G401.6 (cell line): Measurements from ENCODE around the gene PSMD7.

Experiments
- FAIRE-seq: peaks from 2 replicates; lab custom pipeline; 2012; peaks lifted over from hg19 to GRCh38; lab: Jason Lieb, UNC

The PSMD7 gene

DNA sequence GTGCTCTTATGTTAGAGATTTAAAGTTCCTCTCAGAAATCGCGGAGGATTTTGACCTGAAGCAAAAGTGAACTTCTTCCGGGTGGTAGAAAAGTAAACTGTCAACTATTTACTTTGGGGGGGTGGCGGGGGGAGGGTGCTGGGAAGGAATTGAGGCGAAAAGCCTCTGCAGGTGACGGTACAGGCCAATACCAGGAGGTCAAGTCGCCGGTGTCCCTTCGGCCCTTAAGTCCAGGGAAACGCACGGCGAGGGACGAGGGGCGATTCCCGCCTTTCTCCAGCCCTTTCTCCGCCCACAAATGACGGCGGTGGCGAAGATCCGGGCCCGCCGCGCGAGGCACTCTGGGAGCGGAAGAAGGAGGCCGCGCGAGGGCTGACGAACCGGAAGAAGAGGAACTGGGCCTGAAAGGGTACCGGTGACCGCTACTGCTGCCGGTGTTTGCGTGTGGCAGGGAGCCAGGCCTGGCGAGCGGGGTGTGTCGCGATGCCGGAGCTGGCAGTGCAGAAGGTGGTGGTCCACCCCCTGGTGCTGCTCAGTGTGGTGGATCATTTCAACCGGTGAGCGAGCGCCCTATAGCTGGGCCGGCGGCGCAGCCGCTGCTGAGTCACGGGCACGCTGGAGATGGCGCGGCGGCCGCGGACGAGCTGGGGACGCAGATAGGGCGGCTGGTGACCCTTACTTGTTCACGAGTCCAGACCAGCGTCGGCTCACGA lies at the start of gene PSMD7:
Gene PSMD7 (plus strand): TSS at position 383 of the 713 bp plus-strand sequence. CDS start 101 bp downstream, at position 484.
- no peak for FAIRE-seq

DNA sequence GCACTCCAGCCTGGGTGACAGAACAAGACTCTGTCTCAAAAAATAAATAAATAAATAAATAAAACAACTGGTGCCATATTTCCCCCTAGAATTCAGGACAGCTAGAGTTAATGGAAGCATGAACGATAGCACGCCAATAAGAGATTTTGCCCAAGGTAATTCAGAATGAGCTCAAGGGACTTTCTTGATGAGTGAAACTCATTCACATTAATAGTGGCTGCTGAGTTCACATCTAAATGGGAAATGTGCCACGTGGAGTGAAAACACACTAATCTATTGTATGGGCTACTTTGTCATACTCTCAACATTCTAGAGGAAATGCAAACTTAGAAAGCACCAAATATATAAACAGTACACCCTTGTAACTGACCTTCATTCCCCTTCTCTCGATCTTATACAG lies 47.4 kb upstream of the PSMD7 start:
- FAIRE-seq = no peak

DNA sequence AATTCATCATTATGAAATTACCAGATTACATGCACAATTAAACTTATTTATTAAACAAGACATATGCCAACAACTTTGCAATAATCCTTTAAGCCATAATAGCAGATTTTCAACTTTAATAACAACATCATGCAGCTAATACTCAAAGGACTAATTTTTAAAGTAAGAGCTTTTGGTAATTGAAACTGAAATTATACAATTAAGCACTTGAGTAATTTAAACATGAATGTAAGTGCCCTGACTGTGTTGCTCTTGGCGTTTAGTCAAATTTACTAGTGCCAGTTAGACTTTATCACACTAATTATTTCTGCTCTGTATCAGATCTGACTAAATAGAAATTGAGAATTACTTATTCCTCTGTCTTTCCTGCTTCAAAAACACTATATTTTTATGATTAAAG lies 46.8 kb upstream of the PSMD7 start:
- no peak for FAIRE-seq

DNA sequence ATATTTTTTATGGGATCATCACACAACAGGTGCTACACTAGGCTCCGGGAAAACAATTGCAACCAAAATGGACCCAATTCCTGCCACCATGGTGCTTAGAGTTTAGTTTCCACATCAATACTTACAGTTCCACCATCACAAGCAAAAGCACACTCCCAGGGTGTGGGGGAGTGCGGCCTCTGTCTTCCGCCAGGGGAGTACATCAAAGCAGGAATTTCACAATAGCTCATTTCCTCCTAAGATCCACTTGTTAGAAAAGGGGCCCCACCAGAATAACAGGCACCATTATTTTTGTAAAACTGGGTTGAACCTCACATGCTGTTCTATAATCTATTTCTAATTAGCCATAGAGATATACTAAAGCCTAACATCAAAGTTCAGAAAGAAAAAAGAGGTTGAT lies 44.3 kb upstream of the PSMD7 start:
- no peak for FAIRE-seq

DNA sequence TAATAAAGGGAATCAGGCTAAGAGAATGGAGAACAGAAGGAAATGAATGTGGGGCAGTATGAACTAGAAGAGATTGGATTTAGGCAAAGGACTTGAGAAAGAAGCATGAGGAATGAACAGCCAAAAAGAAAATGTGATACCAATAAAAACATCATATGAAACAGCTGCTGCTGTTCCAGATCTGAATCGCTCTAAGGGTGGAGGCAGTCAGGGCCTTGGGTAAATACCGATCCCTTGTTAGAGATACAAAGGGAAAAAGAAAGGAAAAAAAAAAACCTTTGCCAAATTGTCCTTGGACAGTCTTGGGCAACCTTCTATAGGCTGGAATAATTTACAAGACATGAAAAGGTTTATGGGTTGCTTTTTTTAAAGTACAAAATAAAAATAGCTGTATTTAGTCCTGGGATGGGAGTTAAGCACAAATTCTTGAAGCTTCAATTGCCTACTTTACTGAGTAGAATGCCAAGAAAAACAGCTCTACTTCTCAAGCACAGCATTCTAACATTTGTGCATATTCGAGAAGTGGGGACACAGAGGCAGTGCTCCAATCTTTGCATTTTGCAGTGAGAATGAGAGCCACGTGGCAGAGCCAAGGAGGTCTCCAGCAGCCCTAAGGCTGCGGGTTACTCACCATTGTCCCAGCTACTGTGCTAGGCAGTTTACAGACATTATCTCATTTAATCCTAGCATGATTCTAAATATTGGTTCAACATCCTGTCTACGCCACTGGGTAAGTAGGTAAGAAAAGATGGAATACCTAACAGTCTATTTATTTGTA lies 43.3 kb upstream of the PSMD7 start:
- no peak for FAIRE-seq

DNA sequence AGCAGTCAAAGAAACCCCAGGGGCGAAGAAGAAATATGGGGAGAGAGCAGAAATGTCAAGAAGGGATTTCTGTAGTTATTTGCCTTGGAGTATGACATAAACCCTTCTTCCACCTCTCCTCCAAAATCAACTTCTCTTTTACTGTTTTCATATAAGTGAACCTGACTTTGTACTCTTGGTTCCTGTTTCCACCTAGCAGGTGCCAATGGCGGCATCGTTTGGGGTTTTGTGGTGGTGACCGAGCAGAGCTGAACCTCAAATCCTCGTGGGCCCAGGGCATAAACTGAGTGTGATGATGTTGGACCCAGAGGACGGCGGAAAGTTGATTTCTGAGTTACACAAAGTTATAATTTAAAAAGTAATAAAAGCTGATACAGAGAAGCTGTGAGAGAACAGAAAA lies 39.6 kb upstream of the PSMD7 start:
- FAIRE-seq = no peak

DNA sequence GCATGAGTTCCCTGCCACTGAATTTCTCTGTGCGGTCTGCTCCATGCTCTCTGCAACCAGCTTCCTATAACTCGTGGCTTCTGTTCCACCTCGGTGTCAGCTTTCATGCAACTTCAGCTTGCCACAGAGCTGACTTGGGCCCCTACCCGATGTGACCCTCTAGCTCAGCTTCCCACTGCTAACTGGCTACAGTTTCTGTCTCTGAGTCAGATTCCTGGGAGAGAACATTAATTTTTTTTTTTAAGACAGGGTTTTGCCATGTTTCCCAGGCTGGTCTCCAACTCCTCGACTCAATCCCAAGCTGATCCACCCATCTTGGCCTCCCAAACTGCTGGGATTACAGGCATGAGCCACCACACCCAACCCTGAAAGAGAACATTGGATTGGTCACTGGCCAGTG lies 35.5 kb upstream of the PSMD7 start:
- FAIRE-seq = no peak

DNA sequence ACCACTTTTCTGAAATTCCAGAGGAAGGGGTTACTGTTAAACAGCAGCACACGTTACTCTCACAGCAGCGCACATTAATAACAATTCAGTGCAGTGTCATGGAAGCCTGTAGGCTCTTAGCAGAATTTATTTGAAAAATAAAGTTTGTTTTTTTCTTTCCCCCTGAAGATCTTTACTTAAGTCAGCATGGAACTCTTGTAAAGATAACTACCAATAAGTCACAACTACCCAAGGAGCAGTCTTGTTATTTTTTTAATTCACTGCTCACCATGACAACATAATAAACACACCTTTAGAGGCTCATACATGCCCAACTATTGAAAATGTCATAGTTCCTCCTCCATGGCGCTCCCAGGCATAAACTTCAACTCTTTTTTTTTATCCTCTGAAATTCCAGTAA lies 31.8 kb upstream of the PSMD7 start:
- FAIRE-seq = no peak

DNA sequence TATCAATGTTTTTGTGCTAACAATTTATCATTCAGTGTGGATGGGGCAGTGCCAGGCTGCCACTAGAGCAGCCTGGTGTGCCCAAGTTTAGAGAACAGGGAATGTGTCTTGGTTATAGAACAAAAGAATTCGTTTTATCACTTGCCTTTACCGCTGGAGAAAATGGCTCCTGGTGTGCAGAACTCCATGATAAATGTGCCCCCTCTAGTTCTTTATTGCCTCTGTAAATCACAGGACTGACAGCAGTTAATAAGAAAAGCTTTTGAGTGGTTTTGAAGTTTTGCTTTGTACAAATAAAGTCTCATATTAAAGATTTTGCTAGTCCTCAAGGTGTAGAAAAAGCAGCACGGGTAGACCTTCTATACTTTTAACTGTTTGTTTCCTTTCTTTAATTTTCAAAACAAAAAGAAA lies 28.2 kb upstream of the PSMD7 start:
- FAIRE-seq = no peak

DNA sequence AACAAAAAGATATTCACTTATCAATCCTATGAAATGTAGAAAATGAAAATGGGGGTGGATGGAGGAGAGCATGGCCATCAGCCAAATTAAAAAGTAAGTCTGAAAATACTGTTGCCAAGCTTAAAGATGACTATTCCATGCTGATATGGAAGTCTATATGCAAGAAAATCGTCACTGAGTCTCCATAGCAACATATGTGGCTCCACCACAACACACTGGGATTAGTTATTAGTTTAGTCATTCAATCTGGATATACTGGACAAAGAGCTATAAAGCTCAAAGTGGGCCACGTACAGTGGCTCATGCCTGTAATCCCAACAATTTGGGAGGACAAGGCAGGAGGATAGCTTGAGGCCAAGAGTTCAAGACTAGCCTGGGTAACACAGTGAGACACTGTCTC lies 24.7 kb upstream of the PSMD7 start:
- no peak for FAIRE-seq

DNA sequence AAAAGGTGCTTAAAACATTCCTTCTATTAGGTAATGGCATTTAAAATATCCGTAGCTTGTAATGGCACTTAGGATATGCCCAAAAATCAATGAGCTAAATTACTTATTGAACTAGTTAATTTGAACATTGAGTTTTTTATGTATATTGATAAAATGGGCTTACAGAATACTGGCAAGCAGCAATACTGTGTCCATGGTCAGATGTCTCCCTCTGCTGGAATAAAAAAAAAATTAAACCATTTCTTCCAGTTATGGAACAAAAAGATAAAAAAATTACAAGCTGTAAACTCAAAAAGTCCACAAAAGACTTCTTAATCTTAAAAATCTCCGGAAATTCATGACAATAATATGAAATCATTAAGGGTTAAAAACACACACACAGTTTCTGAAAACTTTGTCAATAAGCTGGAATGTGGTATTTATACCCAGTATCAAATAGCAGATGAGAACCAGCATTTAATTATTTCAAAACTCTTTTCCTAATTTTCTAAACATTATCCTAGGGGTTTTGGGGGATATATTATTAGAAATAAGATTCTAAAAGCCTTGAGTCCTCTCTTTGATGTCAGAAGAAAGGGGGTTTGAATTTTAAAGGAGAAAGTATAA lies 21.5 kb upstream of the PSMD7 start:
- peak; percentile 49 for FAIRE-seq

DNA sequence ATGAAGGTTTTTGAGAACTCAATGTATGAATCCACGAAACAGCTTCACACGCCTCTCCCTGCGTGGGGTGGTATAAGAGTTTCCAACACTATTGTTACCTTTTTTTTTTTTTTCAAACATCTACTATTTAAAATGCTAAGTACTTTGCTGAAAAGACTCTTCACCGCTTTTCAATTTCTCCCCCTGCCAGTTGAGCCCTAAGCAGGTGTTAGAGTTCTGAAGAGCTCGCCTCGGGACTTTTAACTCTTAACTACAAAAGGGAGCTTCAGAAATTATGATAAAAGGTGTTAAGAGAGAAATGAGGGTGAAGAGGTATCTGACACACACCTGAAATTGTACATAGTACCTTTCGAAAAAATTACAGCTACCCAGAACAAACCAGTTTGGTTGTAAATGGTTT lies 20.9 kb upstream of the PSMD7 start:
- no peak for FAIRE-seq

DNA sequence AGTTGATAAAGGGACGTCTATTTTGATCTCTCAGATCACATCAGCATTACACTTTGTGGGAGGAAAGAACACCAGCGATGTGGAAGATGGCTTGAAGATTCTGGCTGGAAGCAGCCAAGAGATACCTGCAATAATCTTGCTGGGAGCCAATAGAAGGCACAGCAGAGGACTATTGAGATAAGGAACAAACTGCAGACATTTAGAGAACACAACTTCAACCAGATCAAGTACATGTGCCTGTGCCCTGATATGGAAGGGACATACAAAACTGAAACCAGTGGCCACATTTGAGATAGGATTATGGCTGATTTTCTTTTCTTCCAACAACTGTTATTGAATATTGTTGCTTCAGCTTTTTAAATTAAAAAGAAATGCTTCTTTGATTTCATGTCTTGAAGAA lies 18.6 kb upstream of the PSMD7 start:
- FAIRE-seq = no peak

DNA sequence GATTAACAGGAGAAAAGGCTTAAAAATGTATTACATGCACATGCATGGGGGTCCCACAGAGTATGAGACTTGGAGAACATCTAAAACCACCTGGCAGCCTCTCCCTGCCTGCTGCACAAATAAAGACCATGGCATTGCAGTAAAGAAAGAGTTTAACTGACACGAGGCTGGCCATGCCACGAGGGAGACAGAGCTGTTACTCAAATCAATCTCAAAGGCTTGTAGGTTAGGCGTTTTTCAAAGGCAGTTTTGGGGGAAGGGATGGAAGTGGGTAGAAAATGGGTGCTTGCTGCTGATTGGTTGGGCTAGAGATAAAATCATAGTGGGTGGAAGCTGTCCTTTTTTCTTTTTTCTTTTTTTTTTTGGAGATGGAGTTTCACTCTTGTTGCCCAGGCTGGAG lies 17.3 kb upstream of the PSMD7 start:
- FAIRE-seq = no peak

DNA sequence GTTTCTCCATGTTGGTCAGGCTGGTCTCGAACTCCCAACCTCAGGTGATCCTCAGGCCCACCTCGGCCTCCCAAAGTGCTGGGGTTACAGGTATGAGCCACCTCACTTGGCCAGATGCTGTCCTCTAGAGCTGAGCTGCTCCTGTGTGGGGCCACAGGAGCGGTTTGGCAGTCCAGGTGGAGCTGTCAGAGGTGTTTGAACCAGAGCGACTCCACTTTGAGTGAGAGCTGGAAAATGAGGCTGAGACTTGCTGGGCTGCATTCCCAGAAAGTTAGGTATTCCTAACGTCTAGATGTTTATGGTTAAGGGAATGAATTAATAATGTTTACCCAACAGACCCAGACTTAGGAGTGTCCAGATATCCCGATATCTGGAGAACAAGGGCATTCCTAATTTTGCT lies 16.8 kb upstream of the PSMD7 start:
- no peak for FAIRE-seq

DNA sequence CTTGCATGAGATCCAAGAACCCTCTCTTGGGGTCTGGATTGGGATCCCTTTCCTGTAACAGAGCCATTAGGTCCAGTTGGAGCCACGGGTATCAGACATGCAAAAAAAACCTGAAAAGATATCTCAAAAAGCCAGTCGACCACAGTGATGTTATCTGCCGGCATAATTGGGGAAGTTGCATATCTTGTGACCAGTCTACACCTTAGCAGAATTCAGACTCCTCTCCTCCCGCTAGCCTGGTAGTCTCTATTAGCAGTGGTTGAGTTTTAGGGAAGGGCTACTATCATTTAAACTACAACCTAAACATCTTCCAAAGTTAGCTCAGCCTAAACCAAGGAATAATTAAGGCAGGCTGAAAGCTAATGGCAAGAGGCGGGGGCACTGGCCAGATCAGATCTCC lies 16.2 kb upstream of the PSMD7 start:
- FAIRE-seq = no peak

DNA sequence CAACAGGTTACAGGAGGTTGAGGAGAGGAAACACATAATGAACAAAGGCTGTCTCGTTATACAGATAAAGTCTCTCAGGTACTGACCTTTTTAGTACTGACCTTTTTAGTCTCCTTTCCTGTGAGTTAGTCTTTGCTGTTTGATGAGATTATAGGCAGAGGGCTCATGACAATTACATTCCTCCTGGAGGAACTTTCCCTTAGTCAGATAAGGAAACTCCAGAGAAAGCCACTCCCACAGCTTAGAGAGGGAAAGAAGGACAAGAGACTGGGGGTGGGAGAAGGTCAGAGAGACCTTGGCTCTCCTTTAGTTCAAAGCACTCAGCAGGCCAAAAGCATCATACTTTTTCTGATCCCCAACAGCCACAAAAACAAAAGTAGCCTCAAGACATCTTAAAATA lies 15.3 kb upstream of the PSMD7 start:
- FAIRE-seq = no peak

DNA sequence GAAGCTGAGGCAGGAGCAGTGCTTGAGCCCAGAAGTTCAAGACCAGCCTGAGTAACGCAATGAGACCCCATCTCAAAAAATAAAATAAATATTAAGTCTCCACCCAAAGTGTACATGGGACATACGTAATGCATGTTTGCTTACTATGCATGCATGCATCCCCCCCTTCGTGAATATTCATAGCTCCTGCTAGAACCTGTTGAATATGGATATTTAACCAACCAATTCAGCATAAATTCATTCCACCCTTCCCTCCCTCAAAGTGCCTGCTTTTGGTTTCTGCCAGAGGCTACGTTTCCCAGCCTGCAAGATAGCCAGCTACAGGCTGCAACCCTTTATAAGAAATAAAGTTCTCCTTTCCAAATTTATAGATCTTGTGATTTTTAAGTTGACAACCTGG lies 12.9 kb upstream of the PSMD7 start:
- no peak for FAIRE-seq

DNA sequence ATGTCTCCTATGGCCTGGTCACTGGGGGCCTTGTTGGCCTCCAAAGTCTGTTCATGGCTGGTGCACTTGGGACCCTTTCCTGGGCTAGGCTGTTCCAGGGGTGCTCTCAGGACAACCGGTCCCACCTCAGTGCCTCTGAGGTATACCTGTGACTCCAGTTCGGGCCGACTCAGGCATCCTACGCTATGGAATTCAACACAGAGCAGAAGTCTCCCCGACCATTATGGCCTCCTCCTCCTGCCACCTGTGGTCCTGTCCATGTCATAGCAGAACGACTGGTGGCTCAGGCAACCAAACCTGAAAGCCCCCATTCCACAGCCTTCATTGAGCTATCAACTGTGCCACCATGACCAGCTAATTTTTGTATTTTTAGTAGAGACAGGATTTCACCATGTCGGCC lies 8.5 kb upstream of the PSMD7 start:
- no peak for FAIRE-seq

DNA sequence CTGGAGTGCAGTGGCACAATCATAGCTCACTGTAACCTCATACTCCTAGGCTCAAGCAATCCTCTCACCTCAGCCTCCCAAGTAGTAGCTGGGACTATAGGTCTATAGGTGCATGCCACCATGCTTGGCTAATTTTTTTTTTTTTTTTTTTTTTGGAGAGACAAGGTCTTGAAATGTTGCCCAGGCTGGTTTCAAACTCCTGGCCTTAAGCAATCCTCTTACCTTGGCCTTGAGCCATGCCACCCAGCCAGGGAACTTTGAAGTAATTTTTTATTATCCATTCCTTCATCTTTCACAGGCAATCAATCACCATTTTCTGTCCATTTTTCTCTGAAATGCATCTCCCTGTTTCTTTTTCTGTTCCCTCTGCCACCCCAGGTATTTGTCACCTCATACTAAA lies 6.3 kb upstream of the PSMD7 start:
- no peak for FAIRE-seq

DNA sequence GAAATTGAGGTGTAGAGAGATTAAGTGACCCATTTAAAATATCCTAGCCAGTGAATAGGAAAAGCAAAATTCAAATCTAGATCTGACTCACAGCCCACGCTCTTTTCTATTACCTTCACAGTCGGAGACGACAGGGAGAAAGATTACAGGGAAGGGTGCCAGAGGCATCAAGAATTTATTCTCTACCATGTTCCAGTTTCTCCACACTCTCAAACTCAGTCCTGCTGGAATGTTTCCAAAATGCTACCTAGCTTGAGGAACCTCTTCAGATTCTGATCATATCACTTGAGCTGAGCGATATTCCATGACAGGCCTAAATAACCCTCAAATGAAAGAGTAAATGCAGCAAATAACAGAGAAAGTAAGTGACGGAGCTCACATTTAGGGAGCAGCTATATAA lies 5.4 kb upstream of the PSMD7 start:
- no peak for FAIRE-seq

DNA sequence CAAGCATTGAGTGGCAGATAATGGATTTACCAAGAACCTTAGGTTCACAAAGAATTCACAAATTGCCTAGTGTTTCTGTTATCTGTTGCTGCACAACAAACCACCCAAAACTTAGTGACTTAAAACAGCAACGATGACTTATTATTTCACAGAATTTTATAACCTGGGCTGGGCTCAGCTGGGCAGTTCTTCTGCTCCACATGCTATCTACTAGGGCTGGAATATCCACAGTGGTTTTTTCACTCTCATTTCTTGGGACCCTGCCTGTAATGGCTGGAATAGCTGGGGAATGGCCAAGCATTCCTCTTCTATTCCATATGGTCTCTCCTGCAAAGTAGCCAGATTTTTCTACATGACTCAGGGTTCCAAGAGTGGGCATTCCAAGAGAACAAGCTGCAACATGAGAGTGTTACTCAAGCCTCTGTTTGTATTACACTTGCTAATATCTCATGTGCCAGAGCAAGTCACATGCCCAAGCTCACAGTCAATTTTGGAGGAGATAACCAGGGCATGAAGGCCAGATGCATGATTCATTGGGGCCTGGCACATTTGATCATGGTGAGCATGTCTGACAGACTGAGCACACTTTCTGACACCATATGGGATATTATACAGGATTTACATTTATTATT lies 4.9 kb upstream of the PSMD7 start:
- no peak for FAIRE-seq

DNA sequence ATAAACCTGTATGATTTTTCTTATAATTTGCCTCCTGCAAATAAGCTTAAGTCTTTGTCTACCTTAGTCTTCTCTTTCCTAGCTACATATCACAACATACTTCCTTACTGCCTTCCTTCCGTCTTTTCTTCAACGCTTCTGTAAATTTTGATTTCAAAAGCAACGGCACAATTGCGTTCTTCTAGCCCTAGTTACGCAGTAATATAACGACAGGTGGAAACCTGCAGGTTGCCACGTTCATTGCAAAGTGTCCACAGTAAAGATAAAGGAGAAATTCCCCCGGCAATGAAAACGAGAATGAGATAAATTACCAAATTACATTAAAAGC lies 546 bp upstream of the PSMD7 start:
- no peak for FAIRE-seq
